H1 (cell line): ENCODE data around the gene TFR2. TPM values are rescaled to one million over a fixed set of nuclear protein-coding genes. Genes with fewer than 3 reads are reported as not detected.
A peak's percentile ranks its signal among the peaks of the same experiment; 100 is the strongest.

Experiments
- CTCF ChIA-PET: fragments of 300-600 bp; sonication (Branson Sonifier 250); formaldehyde crosslinking; loops from one replicate; lab custom pipeline; 2021; ENCODE audit not compliant: partially characterized antibody; lab: Charles Lee
- POLR2A ChIA-PET: fragments of 300-600 bp; sonication (Branson Sonifier 250); formaldehyde crosslinking; loops from one replicate; lab custom pipeline; 2021; ENCODE audit warnings: inconsistent platforms; ENCODE audit not compliant: partially characterized antibody; lab: Charles Lee
- DNase-seq, 2 experiments: peaks; one replicate each; pipeline versions ENCODE4 v3.0.0 to v3.0.0-alpha.2; 2010 to 2022; ENCODE audit warnings: low spot score in 2 of 2, low read depth in 1 of 2, mixed read lengths in 1 of 2
- FAIRE-seq: peaks from 2 replicates; lab custom pipeline; 2011; peaks lifted over from hg19 to GRCh38; lab: Jason Lieb, UNC
- H2AFZ ChIP-seq: 2 replicates; pipeline ENCODE4 v1.8.1; 2012; ENCODE audit warnings: low read length, inconsistent platforms
- H2AK5ac ChIP-seq: 2 replicates; pipeline ENCODE4 v1.6.1; 2013; ENCODE audit warnings: low read depth, low read length
- H2BK120ac ChIP-seq: replicated peaks from 2 replicates; pipeline ENCODE3; 2013; ENCODE audit warnings: low read depth, low read length, inconsistent platforms
- H2BK12ac ChIP-seq: 2 replicates; pipeline ENCODE4 v1.6.1; 2013; ENCODE audit warnings: low read depth, low read length
- H2BK15ac ChIP-seq: 2 replicates; pipeline ENCODE4 v1.6.1; 2013; ENCODE audit warnings: low read length
- H2BK20ac ChIP-seq: 2 replicates; pipeline ENCODE4 v1.6.1; 2013; ENCODE audit warnings: low read length
- H2BK5ac ChIP-seq: 2 replicates; pipeline ENCODE4 v1.6.1; 2013; ENCODE audit warnings: low read depth, low read length
- H3K14ac ChIP-seq: 2 replicates; pipeline ENCODE4 v1.6.1; 2013; ENCODE audit warnings: inconsistent platforms; ENCODE audit not compliant: insufficient read length
- H3K18ac ChIP-seq: 2 replicates; pipeline ENCODE4 v1.6.1; 2013; ENCODE audit warnings: low read length; ENCODE audit errors: extremely low read depth
- H3K23ac ChIP-seq: 2 replicates; pipeline ENCODE4 v1.6.1; 2013; ENCODE audit warnings: inconsistent platforms; ENCODE audit not compliant: insufficient read length
- H3K23me2 ChIP-seq: 2 replicates; pipeline ENCODE4 v1.6.1; 2013; ENCODE audit warnings: low read depth, low read length
- H3K27ac ChIP-seq: 2 replicates; pipeline ENCODE4 v1.6.1; 2011; ENCODE audit warnings: low read depth, low read length, inconsistent platforms
- H3K27me3 ChIP-seq, 4 experiments: replicated peaks in 1 of 4; 1 replicate in 1 of 4; 2 replicates in 3 of 4; pipeline versions ENCODE4 v1.6.1 to v1.8.1; 2011 to 2013; ENCODE audit warnings: low read length in 3 of 4, mild to moderate bottlenecking in 3 of 4, inconsistent platforms in 2 of 4, mixed read lengths in 2 of 4, moderate library complexity in 1 of 4; ENCODE audit not compliant: control insufficient read depth in 3 of 4, insufficient read depth in 3 of 4; ENCODE audit errors: extremely low read depth in 1 of 4
- H3K36me3 ChIP-seq, 4 experiments: 2 replicates each; pipeline versions ENCODE4 v1.6.1 to v1.8.1; 2011 to 2013; ENCODE audit warnings: mild to moderate bottlenecking in 4 of 4, low read length in 3 of 4, moderate library complexity in 2 of 4, control low read depth in 1 of 4, inconsistent platforms in 1 of 4; ENCODE audit not compliant: insufficient read depth in 4 of 4, control insufficient read depth in 2 of 4
- H3K4ac ChIP-seq: replicated peaks from 2 replicates; pipeline ENCODE3; 2013; ENCODE audit warnings: low read length, low read depth, mixed read lengths, inconsistent platforms; ENCODE audit not compliant: insufficient read length
- H3K4me1 ChIP-seq, 4 experiments: replicated peaks in 1 of 4; 1 replicate in 1 of 4; 2 replicates in 3 of 4; pipeline versions ENCODE4 v1.6.1 to v1.8.1; 2011 to 2013; ENCODE audit warnings: low read length in 3 of 4, inconsistent platforms in 2 of 4, mixed read lengths in 1 of 4; ENCODE audit not compliant: insufficient read depth in 4 of 4, control insufficient read depth in 3 of 4
- H3K4me2 ChIP-seq, 2 experiments: 2 replicates each; pipeline versions ENCODE4 v1.6.1 to v1.8.1; 2011 to 2013; ENCODE audit warnings: low read depth in 2 of 2, low read length in 2 of 2, control low read depth in 1 of 2, inconsistent platforms in 1 of 2, mild to moderate bottlenecking in 1 of 2; ENCODE audit not compliant: insufficient read depth in 1 of 2
- H3K4me3 ChIP-seq, 4 experiments: fragments of 200-600, 300-600 bp in 1 of 4; sonication (generic), shearing (Covaris generic), sonication (Bioruptor Twin) in 1 of 4; 2 replicates each; pipeline versions ENCODE4 v1.5.1 to v1.8.1; 2011 to 2016; ENCODE audit warnings: low read length in 4 of 4, low read depth in 3 of 4, control low read depth in 2 of 4, inconsistent platforms in 2 of 4, mild to moderate bottlenecking in 2 of 4, mixed read lengths in 1 of 4, moderate library complexity in 1 of 4; ENCODE audit not compliant: insufficient read depth in 2 of 4; ENCODE audit errors: extremely low read depth in 1 of 4
- H3K56ac ChIP-seq: replicated peaks from 2 replicates; pipeline ENCODE3; 2013; ENCODE audit warnings: low read depth, mild to moderate bottlenecking, mixed read lengths, low read length, inconsistent platforms; ENCODE audit not compliant: insufficient read length
- H3K79me1 ChIP-seq: 2 replicates; pipeline ENCODE4 v1.6.1; 2013; ENCODE audit warnings: low read depth, low read length, control low read depth
- H3K79me2 ChIP-seq, 2 experiments: 2 replicates each; pipeline versions ENCODE4 v1.6.1 to v1.8.1; 2012 to 2013; ENCODE audit warnings: low read length in 2 of 2, mild to moderate bottlenecking in 2 of 2, inconsistent platforms in 1 of 2; ENCODE audit not compliant: insufficient read depth in 2 of 2, control insufficient read depth in 1 of 2
- H3K9ac ChIP-seq, 4 experiments: replicated peaks in 1 of 4; 1 replicate in 1 of 4; 2 replicates in 3 of 4; pipeline versions ENCODE4 v1.6.1 to v1.8.1; 2011 to 2013; ENCODE audit warnings: low read depth in 3 of 4, low read length in 3 of 4, control low read depth in 2 of 4, mild to moderate bottlenecking in 2 of 4, moderate library complexity in 2 of 4, inconsistent platforms in 1 of 4; ENCODE audit errors: extremely low read depth in 1 of 4
- H3K9me3 ChIP-seq, 2 experiments: 2 replicates each; pipeline versions ENCODE4 v1.6.1 to v1.8.1; 2012 to 2013; ENCODE audit warnings: mild to moderate bottlenecking in 2 of 2, moderate library complexity in 2 of 2, control low read depth in 1 of 2, inconsistent platforms in 1 of 2, low read depth in 1 of 2, low read length in 1 of 2, mixed read lengths in 1 of 2; ENCODE audit not compliant: insufficient read depth in 2 of 2
- H4K20me1 ChIP-seq, 2 experiments: replicated peaks in 1 of 2; 2 replicates each; pipeline versions ENCODE3 to v1.8.1; 2011 to 2013; ENCODE audit warnings: inconsistent platforms in 2 of 2, low read length in 2 of 2, mild to moderate bottlenecking in 1 of 2; ENCODE audit not compliant: insufficient read depth in 2 of 2, control insufficient read depth in 1 of 2
- H4K5ac ChIP-seq: 2 replicates; pipeline ENCODE4 v1.6.1; 2013; ENCODE audit warnings: low read length, low read depth, mixed read lengths, inconsistent platforms; ENCODE audit not compliant: insufficient read length
- H4K8ac ChIP-seq: 2 replicates; pipeline ENCODE4 v1.8.0; 2013; ENCODE audit warnings: mild to moderate bottlenecking, moderate library complexity, low read length, inconsistent platforms; ENCODE audit not compliant: insufficient read depth; ENCODE audit errors: extremely low read depth
- H4K91ac ChIP-seq: replicated peaks from 2 replicates; pipeline ENCODE3; 2013; ENCODE audit warnings: low read length, mixed read lengths, inconsistent platforms; ENCODE audit not compliant: insufficient read length
- ASH2L ChIP-seq: fragments of 200-600, 300-600 bp; sonication (generic); IDR thresholded peaks from one replicate; pipeline ENCODE4 v1.7.1; 2017; ENCODE audit warnings: low read length
- CHD1 ChIP-seq: IDR thresholded peaks from 2 replicates; pipeline ENCODE4 v1.6.1; 2012; ENCODE audit warnings: low read depth, low read length, improper control_type of control experiment
- POLR2A ChIP-seq, 2 experiments: IDR thresholded peaks; 1 replicate in 1 of 2; 2 replicates in 1 of 2; pipeline ENCODE4 v1.6.1; 2011; ENCODE audit warnings: low read depth in 2 of 2, low read length in 2 of 2, mild to moderate bottlenecking in 2 of 2; ENCODE audit errors: control extremely low read depth in 1 of 2
- POLR2AphosphoS5 ChIP-seq: IDR thresholded peaks from 2 replicates; pipeline ENCODE4 v1.6.1; 2011; ENCODE audit warnings: low read depth, low read length
- TBP ChIP-seq: IDR thresholded peaks from 2 replicates; pipeline ENCODE4 v1.6.1; 2011; ENCODE audit warnings: low read depth, low read length, improper control_type of control experiment
- WGBS, 2 experiments: shearing (Covaris generic) in 1 of 2; methylation state at CpG; one replicate each; pipeline versions ENCODE4 v1.1.6 to v1.1.7; 2013 to 2015; ENCODE audit warnings: low lambda C conversion rate in 2 of 2, mixed read lengths in 2 of 2, inconsistent platforms in 1 of 2, low coverage in 1 of 2, missing lambda C conversion rate in 1 of 2; ENCODE audit not compliant: insufficient replicate concordance in 2 of 2, insufficient coverage in 1 of 2, insufficient read length in 1 of 2; ENCODE audit errors: extremely low coverage in 1 of 2, missing lambda C conversion rate in 1 of 2; 5-methylcytosine and 5-hydroxymethylcytosine counted together
- polyA plus RNA-seq, 7 experiments: library from polyadenylated mRNA; depleted of rRNA in 3 of 7; stranded (reverse) in 5 of 7; unstranded in 2 of 7; fragments of >200 nt in 5 of 7; fragments of 200-250 nt in 2 of 7; gene quantifications; 1 replicate in 5 of 7; 2 replicates in 1 of 7; 4 replicates in 1 of 7; pipeline versions ENCODE4 v1.2.1 to v1.2.3, GENCODE V29; 2011 to 2013; ENCODE audit warnings: missing spikeins in 2 of 7, mixed read lengths in 2 of 7
- total RNA-seq: library from RNA; stranded (reverse); fragmentation: NEBNext Ultra II Directional; extraction: Animal tissue kit (Norgen Biotek cat#: 25700); gene quantifications from 2 replicates; pipeline ENCODE4 v1.2.1, GENCODE V29; 2021

Gene TFR2
- total and polyA plus RNA-seq, 2 of the 8 experiments (the other 6 are each of a cell fraction or from before 2014, with no cell fraction given) = 4.6 to 5.7 TPM

- Histone ChIP-seq H3K4me2 (no peak overlapping the region; a peak in 1 of 4 replicates), H3K18ac (no peak overlapping the region), H2BK120ac (no peak overlapping the region), H3K9me3 (no peaks in the 10 kb centered on the region), H2BK15ac (no peak overlapping the region), H3K27ac (no peak overlapping the region), H2BK12ac (no peak overlapping the region), H3K4ac (no peak overlapping the region), H4K5ac (no peak overlapping the region), H2AK5ac (no peak overlapping the region), H3K9ac (no peak overlapping the region), H3K56ac (no peak overlapping the region), H3K23me2 (peaks cover 2% of the 10 kb centered on the region; the same call in 1 of the 2 replicates), H2AFZ (no peak overlapping the region), H3K79me2 (no peaks in the 10 kb centered on the region), H4K20me1 (peaks cover 13 to 34% of the 10 kb centered on the region in 2 experiments), H3K4me1 (peaks cover 0 to 7% (median 4%) of the 10 kb centered on the region in 4 experiments; a peak in 6 of 7 replicates), H2BK5ac (no peak overlapping the region), H2BK20ac (no peak overlapping the region), H3K79me1 (peaks cover 3% of the 10 kb centered on the region), H3K14ac (no peak overlapping the region), H3K36me3 (peaks cover 27 to 82% (median 52%) of the 10 kb centered on the region in 4 experiments), H4K91ac (no peak overlapping the region), H3K4me3 (no peak overlapping the region), H3K23ac (no peak overlapping the region), H4K8ac (no peak overlapping the region), H3K27me3 (no peaks in the 10 kb centered on the region)
- POLR2A ChIA-PET = interaction anchor here (0.6 to 10.3 kb wide), 16 partner anchors 10 to 310 kb away, joined by 3 to 257 read pairs (median 4); partner anchors contain the start of genes FBXO24, GIGYF1, MOSPD3 and POP7
- 80% methylated on average over 11 of the region's 13 CpGs; no CpG with 5 or more reads in 1 of the 2 experiments for WGBS, 2 experiments
- FAIRE-seq = no peak
- CTCF ChIA-PET = interaction anchor here (0.9 to 20.7 kb wide), 12 partner anchors 13 to 120 kb away, joined by 3 to 254 read pairs (median 4); partner anchors contain the start of genes GIGYF1 and POP7
- DNase-seq = no peak
- no peak for TF ChIP-seq CHD1
- no peak for TF ChIP-seq TBP
- no peak for TF ChIP-seq ASH2L
- TF ChIP-seq POLR2AphosphoS5 = 0 out of 2 replicates have a peak, but pooled peaks have one; percentile 58
- TF ChIP-seq POLR2A (IDR thresholded peaks at IDR 0.05; ENCODE audit: control extremely low read depth in 1 of 2, low read depth in 2 of 2, low read length in 2 of 2) = peak in 1 of 2 experiments; percentile 40; a peak in 1 of 3 replicates
These were observed 38.7 kb upstream of the TFR2 start for GRCh38 chr7:100679927-100680575.
